ENCODE data around the gene ZNFX1. TPM values are rescaled to one million over a fixed set of nuclear protein-coding genes. Genes with fewer than 3 reads are reported as not detected.
A peak's percentile ranks its signal among the peaks of the same experiment; 100 is the strongest.

The ZNFX1 gene
- total RNA-seq, 2 donors from 2014 or later, result 7.3 to 17.4 TPM

GRCh38 chr20:49320460-49320859 lies 42.6 kb upstream of the ZNFX1 start:
- Histone ChIP-seq H3K27me3 (peaks cover 8 to 25% of the 10 kb centered on the region in 2 donors), H3K4me3 (no peak overlapping the region), H3K36me3 (replicated peaks in 1 of 2; ENCODE audit: insufficient read depth in 1 of 2, low read depth in 2 of 2) (no peaks in the 10 kb centered on the region), H3K9me3 (no peaks in the 10 kb centered on the region), H3K4me1 (peaks cover 16% of the 10 kb centered on the region), H3K27ac (no peak overlapping the region)
- intact Hi-C loops (cut with DNase I), result no loop called here
- no peak for TF ChIP-seq POLR2A (IDR thresholded peaks at IDR 0.05)
- TF ChIP-seq, protein P1, sequence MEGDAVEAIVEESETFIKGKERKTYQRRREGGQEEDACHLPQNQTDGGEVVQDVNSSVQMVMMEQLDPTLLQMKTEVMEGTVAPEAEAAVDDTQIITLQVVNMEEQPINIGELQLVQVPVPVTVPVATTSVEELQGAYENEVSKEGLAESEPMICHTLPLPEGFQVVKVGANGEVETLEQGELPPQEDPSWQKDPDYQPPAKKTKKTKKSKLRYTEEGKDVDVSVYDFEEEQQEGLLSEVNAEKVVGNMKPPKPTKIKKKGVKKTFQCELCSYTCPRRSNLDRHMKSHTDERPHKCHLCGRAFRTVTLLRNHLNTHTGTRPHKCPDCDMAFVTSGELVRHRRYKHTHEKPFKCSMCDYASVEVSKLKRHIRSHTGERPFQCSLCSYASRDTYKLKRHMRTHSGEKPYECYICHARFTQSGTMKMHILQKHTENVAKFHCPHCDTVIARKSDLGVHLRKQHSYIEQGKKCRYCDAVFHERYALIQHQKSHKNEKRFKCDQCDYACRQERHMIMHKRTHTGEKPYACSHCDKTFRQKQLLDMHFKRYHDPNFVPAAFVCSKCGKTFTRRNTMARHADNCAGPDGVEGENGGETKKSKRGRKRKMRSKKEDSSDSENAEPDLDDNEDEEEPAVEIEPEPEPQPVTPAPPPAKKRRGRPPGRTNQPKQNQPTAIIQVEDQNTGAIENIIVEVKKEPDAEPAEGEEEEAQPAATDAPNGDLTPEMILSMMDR (IDR thresholded peaks at IDR 0.05), result peak in 2 of 7 experiments; percentile 9 to 10
- 0% methylated on average over 1 of the region's 1 CpG for WGBS, 2 donors
- no peak for DNase-seq
- no peak for ATAC-seq

GRCh38 chr20:49319208-49319809 lies 41.5 kb upstream of the ZNFX1 start:
- H3K27ac ChIP-seq, result no peak overlapping the region
- ATAC-seq, result no peak
- no peaks in the 10 kb centered on the region for H3K9me3 ChIP-seq
- H3K4me3 ChIP-seq, result no peak overlapping the region
- TF ChIP-seq POLR2A (IDR thresholded peaks at IDR 0.05), result no peak
- TF ChIP-seq, protein P1 (IDR thresholded peaks at IDR 0.05), result no peak
- DNase-seq, result no peak
- intact Hi-C loops (cut with DNase I), result no loop called here
- H3K27me3 ChIP-seq, result peaks cover 8 to 25% of the 10 kb centered on the region in 2 donors
- peaks cover 16% of the 10 kb centered on the region for H3K4me1 ChIP-seq
- 17 to 22% methylated on average over 22 to 25 of the region's 25 CpGs for WGBS, 2 donors
- H3K36me3 ChIP-seq (replicated peaks in 1 of 2; ENCODE audit: insufficient read depth in 1 of 2, low read depth in 2 of 2), result no peaks in the 10 kb centered on the region

DNA sequence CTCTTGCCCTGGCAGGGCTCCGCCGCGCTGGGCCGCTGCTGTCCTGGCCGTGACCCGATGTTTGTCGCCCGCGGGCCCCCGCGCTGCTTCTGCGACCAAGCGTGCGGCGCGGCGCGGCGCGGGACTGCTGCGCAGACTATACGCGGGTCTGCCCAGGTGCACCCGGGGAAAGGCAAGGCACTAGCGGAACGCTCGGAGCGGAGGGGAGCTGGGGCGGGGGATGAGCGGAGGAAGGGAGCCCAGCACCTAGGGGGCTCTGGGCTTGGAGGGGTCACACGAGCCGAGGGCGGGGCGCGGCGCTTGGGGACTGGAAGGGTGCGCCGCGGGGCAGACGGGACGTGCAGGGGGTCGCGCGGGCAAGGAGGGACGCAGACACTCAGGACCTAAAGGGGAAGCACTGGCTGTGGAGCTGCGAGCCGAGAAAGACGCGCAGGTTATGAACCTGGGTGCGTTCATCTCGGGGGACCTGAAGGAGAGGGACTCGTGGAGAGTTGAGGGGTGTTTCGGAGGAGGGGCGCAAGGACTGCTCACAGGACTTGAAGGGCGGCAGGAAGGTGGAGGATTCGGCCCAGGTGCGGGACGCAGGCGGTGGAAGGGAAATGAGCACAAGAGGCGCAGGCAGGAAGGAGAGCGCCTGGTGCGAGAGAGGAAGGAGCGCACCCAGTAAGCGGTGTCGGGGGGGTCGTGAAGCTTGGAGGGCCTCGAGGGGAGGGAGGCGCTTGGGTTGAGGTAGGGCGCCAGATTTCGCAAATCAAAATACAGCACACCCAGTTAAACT lies 40.8 kb upstream of the ZNFX1 start:
- ATAC-seq, result no peak
- 1% methylated on average over 39 to 66 of the region's 70 CpGs for WGBS, 2 donors
- Histone ChIP-seq H3K4me1 (peaks cover 16% of the 10 kb centered on the region), H3K27ac (no peak overlapping the region), H3K36me3 (replicated peaks in 1 of 2; ENCODE audit: insufficient read depth in 1 of 2, low read depth in 2 of 2) (no peaks in the 10 kb centered on the region), H3K9me3 (no peaks in the 10 kb centered on the region), H3K4me3 (no peak overlapping the region), H3K27me3 (peaks cover 8 to 25% of the 10 kb centered on the region in 2 donors)
- intact Hi-C loops (cut with DNase I), result no loop called here
- no peak for TF ChIP-seq POLR2A (IDR thresholded peaks at IDR 0.05)
- TF ChIP-seq, protein P1 (IDR thresholded peaks at IDR 0.05), result no peak
- DNase-seq, result no peak

DNA sequence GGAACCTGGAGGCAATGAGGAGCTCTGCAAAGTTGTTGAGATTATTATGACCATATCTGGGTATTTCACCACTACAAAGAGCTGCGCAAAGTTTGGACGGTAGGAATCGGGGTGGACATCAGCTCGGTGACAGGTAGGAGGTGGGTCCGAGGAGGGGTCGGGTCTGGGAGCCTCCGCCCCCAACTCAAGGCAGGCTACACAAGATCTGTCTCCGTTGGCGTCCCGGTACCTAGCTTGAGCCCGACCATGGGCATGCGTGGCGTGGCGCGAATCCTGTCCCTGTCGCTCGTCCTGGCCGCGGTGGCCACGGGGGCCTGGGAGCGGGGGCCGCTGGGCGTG lies 40.2 kb upstream of the ZNFX1 start:
- Histone ChIP-seq H3K27ac (no peak overlapping the region), H3K4me1 (peaks cover 16% of the 10 kb centered on the region), H3K36me3 (replicated peaks in 1 of 2; ENCODE audit: insufficient read depth in 1 of 2, low read depth in 2 of 2) (no peaks in the 10 kb centered on the region), H3K4me3 (no peak overlapping the region), H3K27me3 (peaks cover 8 to 25% of the 10 kb centered on the region in 2 donors), H3K9me3 (no peaks in the 10 kb centered on the region)
- intact Hi-C loops (cut with DNase I), result no loop called here
- DNase-seq (no peak), ATAC-seq (no peak)
- WGBS, 2 donors, result 2 to 4% methylated on average over 18 to 19 of the region's 23 CpGs
- TF ChIP-seq, protein P1 (IDR thresholded peaks at IDR 0.05), result no peak

Data from body of pancreas (tissue), 4 donors.